OCI-LY1 (cell line): ENCODE results near the gene STAG3.

Experiments
- CTCF ChIP-seq: fragments of 200-600 bp; sonication (generic), shearing (Covaris generic); IDR thresholded peaks from 2 replicates; pipeline ENCODE4 v1.5.1; 2017; ENCODE audit warnings: mild to moderate bottlenecking, antibody characterized with exemption, low read length, moderate library complexity, mixed read lengths
- EZH2 ChIP-seq: fragments of 200-600 bp; sonication (generic), shearing (Covaris generic); IDR thresholded peaks from 2 replicates; pipeline ENCODE4 v1.8.0; 2017; ENCODE audit warnings: borderline replicate concordance, mixed run types, mild to moderate bottlenecking, antibody characterized with exemption, low read length, moderate library complexity, mixed read lengths

DNA sequence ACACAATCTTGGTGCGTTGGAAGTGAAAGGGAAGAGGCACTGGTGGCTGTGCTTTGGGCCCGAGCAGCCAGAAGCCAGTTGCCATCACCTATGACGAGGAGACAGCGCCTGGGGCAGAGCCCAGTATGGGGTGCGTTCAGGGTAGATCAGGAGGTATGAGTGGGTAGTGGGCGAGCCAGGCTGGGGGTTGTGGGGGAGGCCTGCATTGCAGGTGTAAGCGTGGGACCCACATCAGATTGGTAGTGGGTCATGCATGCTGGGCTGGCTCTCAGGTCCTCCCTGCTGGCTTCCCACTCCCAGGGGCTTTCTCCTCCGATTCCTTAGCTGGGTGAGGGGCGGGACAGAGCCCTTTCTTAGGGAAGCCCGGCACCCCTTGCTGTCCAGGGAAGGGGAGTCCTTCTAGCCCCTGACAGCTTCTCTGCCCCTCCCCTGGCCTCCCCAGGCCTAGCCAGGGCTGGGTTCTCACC is 41.6 kb downstream of the STAG3 start:
- TF ChIP-seq CTCF (no peak), EZH2 (no peak)
